Prostate gland (tissue), 2 donors: Measurements from ENCODE around the gene APOO. TPM values are rescaled to one million over a fixed set of nuclear protein-coding genes. Genes with fewer than 3 reads are reported as not detected.

ENCODE experiments used
- DNase-seq: peaks from one replicate; pipeline ENCODE4 v3.0.0-alpha.2; 2019; ENCODE audit warnings: low spot score
- H3K27ac ChIP-seq, 2 donors: fragments of 200-600 bp; sonication (generic); 2 replicates each; pipeline ENCODE4 v1.5.1; 2017 to 2019
- H3K27me3 ChIP-seq: fragments of 200-600 bp; sonication (generic); replicated peaks from 2 replicates; pipeline ENCODE4 v1.5.1; 2019; ENCODE audit not compliant: insufficient read depth
- H3K36me3 ChIP-seq, 2 donors: fragments of 200-600 bp; sonication (generic); 1 replicate in 1 of 2; 2 replicates in 1 of 2; pipeline versions ENCODE4 v1.5.1 to v1.8.1; 2017 to 2019
- H3K4me1 ChIP-seq: fragments of 200-600 bp; sonication (generic); replicated peaks from 2 replicates; pipeline ENCODE4 v1.5.1; 2019
- H3K4me3 ChIP-seq, 2 donors: fragments of 200-600 bp; sonication (generic); 2 replicates each; pipeline ENCODE4 v1.5.1; 2017 to 2019
- H3K9me3 ChIP-seq: fragments of 200-600 bp; sonication (generic); 2 replicates; pipeline ENCODE4 v1.5.1; 2017
- POLR2A ChIP-seq: fragments of 450-650 bp; IDR thresholded peaks from one replicate; pipeline ENCODE4 v1.6.1; 2016; ENCODE audit warnings: antibody characterized with exemption, mild to moderate bottlenecking
- POLR2AphosphoS5 ChIP-seq: sonication (generic); formaldehyde crosslinking; IDR thresholded peaks from one replicate; pipeline ENCODE4 v1.6.1; 2017; ENCODE audit warnings: antibody characterized with exemption
- WGBS: methylation state at CpG from one replicate; pipeline ENCODE4 v1.1.5; 2018; 5-methylcytosine and 5-hydroxymethylcytosine counted together
- intact Hi-C: fragments of 100-400 bp; cut with DNase I; formaldehyde crosslinking; loops from one replicate; pipeline ENCODE4 v1.14.2; 2022
- total RNA-seq, 2 donors: library from RNA; depleted of rRNA; stranded (reverse); fragments of >200 nt; gene quantifications; one replicate each; pipeline ENCODE4 v1.1.0, GENCODE V29; 2016
- TF ChIP-seq, protein P1 (sequence below), 4 experiments: fragments of 200-600 bp in 2 of 4; fragments of 450-650 bp in 2 of 4; sonication (generic) in 2 of 4; IDR thresholded peaks; 1 replicate in 3 of 4; 2 replicates in 1 of 4; pipeline ENCODE4 v1.5.1; 2016 to 2019; ENCODE audit warnings: antibody characterized with exemption in 4 of 4, mild to moderate bottlenecking in 2 of 4, moderate library complexity in 2 of 4

The APOO gene
- total RNA-seq, 2 donors from 2014 or later = 12.3 to 17.3 TPM

- 91% methylated on average over 1 of the region's 1 CpG for WGBS
- intact Hi-C loops = no loop called here
- Histone ChIP-seq H3K36me3 (no peaks in the 10 kb centered on the region), H3K4me3 (no peak overlapping the region), H3K27me3 (no peaks in the 10 kb centered on the region), H3K27ac (no peak overlapping the region), H3K4me1 (no peaks in the 10 kb centered on the region), H3K9me3 (no peaks in the 10 kb centered on the region)
- DNase-seq = no peak
- TF ChIP-seq, protein P1, sequence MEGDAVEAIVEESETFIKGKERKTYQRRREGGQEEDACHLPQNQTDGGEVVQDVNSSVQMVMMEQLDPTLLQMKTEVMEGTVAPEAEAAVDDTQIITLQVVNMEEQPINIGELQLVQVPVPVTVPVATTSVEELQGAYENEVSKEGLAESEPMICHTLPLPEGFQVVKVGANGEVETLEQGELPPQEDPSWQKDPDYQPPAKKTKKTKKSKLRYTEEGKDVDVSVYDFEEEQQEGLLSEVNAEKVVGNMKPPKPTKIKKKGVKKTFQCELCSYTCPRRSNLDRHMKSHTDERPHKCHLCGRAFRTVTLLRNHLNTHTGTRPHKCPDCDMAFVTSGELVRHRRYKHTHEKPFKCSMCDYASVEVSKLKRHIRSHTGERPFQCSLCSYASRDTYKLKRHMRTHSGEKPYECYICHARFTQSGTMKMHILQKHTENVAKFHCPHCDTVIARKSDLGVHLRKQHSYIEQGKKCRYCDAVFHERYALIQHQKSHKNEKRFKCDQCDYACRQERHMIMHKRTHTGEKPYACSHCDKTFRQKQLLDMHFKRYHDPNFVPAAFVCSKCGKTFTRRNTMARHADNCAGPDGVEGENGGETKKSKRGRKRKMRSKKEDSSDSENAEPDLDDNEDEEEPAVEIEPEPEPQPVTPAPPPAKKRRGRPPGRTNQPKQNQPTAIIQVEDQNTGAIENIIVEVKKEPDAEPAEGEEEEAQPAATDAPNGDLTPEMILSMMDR (IDR thresholded peaks at IDR 0.05) = no peak
- TF ChIP-seq POLR2A = no peak
- no peak for TF ChIP-seq POLR2AphosphoS5
Measured at GRCh38 chrX:23813808-23814207, 93.9 kb downstream of the APOO start.

- 57% methylated on average over 6 of the region's 6 CpGs for WGBS
- Histone ChIP-seq H3K36me3 (no peaks in the 10 kb centered on the region), H3K27me3 (no peaks in the 10 kb centered on the region), H3K27ac (no peak overlapping the region), H3K4me1 (no peaks in the 10 kb centered on the region), H3K4me3 (no peak overlapping the region), H3K9me3 (no peaks in the 10 kb centered on the region)
- intact Hi-C loops = no loop called here
- TF ChIP-seq, protein P1 (IDR thresholded peaks at IDR 0.05) = no peak
- no peak for TF ChIP-seq POLR2A
- no peak for TF ChIP-seq POLR2AphosphoS5
- DNase-seq = no peak
Measured at GRCh38 chrX:23811656-23812055, 96.1 kb downstream of the APOO start.

DNA sequence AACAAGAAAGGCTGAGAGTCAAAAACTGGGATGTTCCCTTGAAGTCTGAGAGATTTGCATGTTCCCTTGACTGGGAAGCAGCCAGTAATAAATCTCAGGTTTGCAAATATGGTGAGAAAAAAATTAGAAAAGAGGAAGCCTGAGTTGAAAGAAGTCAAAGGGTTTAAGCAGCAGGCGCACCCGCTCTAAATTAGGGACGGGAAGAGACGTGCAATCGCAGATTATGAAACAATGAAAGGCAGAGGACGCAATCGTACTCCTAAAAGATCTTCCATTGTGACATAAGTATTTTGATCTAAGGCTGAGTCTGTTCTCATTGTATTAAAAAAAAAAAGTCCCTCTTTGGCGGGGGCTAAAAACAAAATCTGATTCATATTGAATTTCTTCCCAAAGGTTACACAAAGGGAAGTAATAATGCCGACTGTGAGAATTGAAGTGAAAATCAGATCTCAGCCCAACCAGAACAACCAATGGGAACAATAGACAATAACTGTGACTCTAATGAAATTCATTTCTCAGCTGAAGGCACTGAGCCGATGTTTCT lies 96.6 kb downstream of the APOO start:
- Histone ChIP-seq H3K36me3 (no peaks in the 10 kb centered on the region), H3K4me1 (no peaks in the 10 kb centered on the region), H3K4me3 (no peak overlapping the region), H3K9me3 (no peaks in the 10 kb centered on the region), H3K27ac (no peak overlapping the region), H3K27me3 (no peaks in the 10 kb centered on the region)
- WGBS = 8% methylated on average over 10 of the region's 10 CpGs
- TF ChIP-seq, protein P1 (IDR thresholded peaks at IDR 0.05) = peak in 1 of 4 experiments; percentile 7
- no peak for TF ChIP-seq POLR2AphosphoS5
- intact Hi-C loops = no loop called here
- DNase-seq = no peak

DNA sequence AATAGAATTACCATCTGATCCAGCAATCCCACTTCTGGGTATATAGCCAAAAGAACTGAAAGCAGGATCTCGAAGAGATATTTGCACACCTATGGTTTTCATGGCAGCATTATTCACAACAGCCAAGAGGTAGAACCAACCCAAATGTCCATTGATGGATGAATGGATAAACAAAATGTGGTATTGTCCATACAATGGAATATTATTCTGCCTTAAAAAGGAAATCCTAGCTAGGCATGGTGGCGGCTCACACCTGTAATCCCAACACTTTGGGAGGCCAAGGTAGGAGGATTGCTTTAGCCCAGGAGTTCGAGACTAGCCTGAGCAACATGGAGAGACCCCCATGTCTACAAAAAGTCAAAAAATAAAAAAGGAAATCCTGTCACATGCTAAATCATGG lies 97.5 kb downstream of the APOO start:
- no peak for DNase-seq
- WGBS = 98% methylated on average over 3 of the region's 3 CpGs
- no peaks in the 10 kb centered on the region for H3K27me3 ChIP-seq
- intact Hi-C loops = no loop called here
- no peak overlapping the region for H3K27ac ChIP-seq
- no peaks in the 10 kb centered on the region for H3K36me3 ChIP-seq
- no peak overlapping the region for H3K4me3 ChIP-seq
- no peaks in the 10 kb centered on the region for H3K9me3 ChIP-seq
- TF ChIP-seq POLR2AphosphoS5 (no peak), POLR2A (no peak)
- TF ChIP-seq, protein P1 (IDR thresholded peaks at IDR 0.05) = no peak
- no peaks in the 10 kb centered on the region for H3K4me1 ChIP-seq

DNA sequence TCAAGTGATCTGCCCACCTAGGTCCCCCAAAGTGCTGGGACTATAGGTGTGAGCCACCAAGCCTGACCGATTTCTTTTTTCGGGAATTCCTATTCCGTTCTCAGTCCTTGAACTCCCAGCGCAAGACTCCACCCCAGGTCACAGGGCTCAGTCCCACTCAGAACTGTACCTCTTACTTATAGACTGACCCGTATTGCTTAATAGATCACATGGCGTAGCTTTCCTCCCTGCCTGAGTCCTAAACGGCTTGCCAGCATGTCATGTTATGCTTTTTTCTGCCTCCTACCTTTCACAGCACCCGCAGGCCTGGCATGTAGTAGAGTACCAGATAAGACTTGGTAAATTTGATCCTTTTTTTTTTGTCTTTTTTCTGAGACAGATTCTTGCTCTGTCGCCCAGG lies 102.3 kb downstream of the APOO start:
- H3K27ac ChIP-seq = no peak overlapping the region

More for the DNA sequence above, 102.3 kb downstream of the APOO start:
- TF ChIP-seq POLR2AphosphoS5 = no peak
- TF ChIP-seq, protein P1 (IDR thresholded peaks at IDR 0.05) = no peak
- no peak for TF ChIP-seq POLR2A
- intact Hi-C loops = no loop called here
- no peak for DNase-seq
- no peak overlapping the region for H3K4me3 ChIP-seq
- no peaks in the 10 kb centered on the region for H3K27me3 ChIP-seq
- H3K4me1 ChIP-seq = no peaks in the 10 kb centered on the region
- WGBS = 86% methylated on average over 8 of the region's 9 CpGs
- no peaks in the 10 kb centered on the region for H3K36me3 ChIP-seq
- no peaks in the 10 kb centered on the region for H3K9me3 ChIP-seq
